SHP77 treated with DMSO at 0.1 percent for 48 hours (cell line): ENCODE results near the gene CMIP.

Experiments used
- DNase-seq: peaks from one replicate; lab custom pipeline; 2025; lab: John Stamatoyannopoulos, UW

Gene CMIP

DNA sequence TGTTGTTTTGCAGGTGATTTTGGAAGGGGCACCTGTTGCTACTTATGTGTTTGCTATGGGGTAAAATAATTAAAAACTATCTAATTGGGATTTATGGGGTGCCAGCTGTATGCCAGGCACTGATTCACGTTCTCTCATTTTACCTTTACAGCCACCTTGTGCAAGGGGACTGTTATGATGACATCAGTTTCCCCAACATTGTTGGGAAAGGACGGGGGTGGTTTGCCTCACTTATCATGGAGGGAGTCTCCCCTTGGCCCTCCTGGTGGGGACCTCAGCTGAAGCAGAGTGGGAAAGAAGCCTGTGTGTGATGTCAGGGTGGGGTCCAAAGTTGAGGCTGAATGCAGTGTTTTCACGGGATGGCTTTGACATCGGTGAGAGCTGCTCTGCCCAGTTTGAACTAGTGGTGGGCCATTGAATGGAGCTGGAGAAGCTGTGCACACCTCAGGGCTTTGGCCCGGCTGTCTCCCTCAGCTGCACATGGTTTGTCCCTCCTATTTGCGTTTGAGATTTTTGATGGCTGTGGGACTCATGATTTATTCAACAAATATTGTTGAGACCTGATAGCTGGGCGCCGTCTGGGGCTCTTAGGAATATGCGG is 36.1 kb downstream of the CMIP start:
- DNase-seq, result no peak

DNA sequence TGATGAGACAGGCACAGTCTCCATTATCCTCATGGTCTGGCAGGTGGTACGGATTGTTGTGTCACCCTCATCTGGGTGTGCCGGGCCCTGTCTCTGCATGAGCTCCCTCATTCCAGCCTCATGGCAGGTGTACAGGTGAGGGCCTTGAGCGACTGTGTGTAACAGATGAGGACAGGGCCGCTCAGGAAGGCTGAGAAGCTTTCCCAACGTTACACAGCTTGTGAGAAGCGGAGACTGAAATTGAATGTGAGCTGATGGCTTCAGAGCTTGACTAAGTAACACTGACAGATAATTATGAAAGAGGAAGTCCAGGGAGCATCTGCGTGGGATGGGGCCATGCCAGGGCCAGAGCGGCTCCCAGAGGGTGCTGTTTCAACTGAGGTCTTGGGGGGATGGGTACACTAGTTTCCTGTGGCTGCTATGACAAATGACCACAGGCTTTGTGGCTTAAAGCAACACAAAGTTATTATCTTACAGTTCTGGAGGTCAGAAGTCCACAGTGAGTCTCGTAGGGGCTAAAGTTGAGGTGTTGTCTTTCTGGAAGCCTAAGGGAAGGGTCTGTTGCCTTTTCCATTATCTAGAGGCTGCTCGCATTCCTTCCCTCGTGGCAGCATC is 36.7 kb downstream of the CMIP start:
- no peak for DNase-seq

DNA sequence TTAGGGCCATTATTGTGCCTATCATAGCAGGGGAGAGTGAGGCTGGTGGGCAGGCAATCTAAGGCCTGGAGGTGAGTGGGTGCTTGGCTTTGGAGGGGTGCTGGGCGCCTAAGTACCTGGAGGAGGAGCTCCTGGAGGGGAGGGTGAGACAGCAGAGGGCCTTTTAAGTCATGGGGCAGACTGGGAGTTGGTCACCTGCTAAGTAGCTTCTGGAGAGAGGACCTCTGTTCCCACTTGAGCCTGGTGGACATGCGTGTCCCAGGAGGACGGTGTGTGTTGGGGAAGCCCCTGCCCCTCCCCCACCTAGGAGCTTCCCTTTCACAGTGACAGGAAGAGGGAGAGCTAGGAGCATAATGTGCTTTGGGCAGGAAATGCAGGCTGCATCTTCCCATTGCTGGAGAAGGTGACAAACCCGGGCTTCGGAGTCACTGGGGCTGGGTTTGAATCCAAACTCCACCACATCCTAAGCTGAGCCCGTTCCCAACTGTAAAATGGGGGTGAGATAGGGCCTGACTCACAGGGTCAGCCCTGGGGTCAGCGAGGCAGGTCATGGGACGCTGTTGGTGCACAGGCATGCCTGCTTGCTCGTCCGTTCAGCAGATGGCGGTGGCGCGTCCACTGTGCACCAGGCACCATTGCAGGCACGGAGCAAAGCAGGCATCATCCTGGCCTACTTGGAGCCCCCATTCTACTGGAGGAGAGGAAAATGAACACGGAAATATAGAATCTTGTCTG is 37.9 kb downstream of the CMIP start:
- DNase-seq, result no peak

DNA sequence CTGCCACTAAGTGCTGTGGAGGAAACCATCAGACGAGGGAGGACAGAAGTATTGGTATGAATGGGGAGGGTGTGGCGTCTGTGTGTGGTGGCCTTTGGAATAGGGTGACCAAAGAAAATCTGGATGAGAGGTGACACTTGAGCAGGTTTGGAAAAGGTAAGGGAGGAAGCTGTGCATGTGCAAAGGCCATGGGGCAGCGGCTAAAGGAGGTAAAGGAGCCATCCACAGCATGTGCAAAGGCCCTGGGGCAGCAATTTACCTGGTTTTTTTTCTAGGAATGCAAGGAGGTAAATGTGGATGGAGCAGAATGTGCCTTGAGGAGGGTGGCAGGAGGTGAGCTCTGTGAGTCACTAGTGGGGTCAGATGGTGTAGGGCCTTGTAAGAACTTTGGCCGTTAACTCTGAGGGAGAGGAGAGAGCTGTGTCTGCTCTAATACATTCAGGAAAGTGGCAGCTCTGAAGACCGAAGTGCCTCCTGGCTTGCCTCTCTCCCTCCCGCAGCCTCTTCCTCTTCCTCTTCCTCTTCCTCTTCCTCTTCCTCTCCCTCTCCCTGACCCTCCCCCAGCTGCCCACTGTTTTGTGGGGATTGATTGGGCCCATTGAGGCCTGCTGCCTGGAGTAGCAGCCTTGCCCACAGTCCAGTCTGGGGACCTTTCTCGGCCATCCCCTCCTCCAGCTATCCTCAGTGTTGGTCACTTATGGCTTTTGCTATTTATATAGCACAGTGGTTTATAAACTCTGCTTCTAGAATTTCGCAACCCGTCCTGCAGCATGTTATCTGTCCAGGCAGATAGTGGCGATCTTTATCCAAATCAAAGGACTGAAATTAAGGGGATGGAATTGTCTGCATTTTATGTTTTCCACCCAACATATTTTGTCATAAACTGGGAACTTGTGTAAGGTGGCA is 38.7 kb downstream of the CMIP start:
- no peak for DNase-seq

DNA sequence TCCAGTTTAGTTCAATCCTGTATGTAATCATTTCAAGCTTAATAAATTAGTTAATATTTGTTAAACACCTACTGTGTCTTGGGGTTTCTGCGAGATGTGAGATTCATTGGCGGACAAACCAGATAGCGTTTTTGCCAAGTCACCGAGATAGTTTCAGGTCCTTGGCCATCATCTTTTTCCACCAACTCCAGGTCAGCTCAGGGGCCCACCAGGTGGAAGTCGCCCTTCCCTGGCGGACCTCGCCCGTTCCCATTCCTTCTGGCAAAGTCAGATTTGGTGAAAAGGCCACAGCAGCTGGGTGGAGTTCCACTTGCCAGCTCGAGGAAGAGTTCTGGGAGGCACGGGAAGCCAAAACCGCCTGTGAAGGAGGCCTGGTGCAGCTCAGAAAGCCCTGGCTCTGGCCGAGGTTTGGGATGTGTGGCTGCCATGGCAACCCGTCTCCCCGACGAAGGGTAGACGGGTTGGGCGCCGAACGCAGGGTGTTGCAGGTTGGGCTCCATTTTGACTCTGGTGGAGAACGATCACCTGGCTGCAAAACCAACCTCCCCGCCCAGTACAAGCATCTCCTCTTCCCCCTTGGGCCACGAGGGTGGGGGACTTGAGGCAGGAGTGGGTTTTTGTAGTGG is 39.5 kb downstream of the CMIP start:
- DNase-seq, result no peak

DNA sequence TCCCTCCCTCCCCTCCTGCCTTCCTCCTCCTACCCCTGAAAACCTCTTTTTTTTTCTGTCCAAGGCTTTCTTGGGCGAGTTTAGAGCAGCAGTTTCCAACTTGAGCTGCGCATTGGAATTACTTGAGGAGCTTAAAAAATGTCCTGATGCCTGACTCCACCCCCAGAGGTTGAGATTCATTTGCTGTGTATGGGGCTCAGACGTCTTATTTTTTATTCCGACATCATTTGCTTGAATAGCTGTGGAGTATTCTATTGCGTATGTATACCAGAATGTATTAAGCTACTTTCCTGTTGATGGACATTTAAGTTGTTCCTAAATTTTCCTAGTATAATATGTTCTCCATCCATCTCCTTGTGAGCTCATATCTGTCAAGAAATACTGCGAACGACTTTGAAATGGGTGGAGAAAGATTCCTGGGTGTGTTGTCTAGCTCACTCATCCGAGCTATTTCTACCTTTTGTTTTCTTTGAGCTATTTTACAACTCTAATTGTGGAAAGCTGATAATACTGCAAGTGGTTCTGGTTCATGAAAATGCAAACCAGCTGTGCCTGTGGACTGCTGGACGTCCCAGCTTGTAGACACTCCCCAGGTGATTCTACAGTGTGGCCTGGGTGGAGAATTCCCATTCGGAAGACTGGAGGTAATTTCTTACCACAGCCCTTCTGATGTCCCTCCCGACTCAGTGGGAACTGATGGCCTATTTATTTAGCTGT is 40.5 kb downstream of the CMIP start:
- no peak for DNase-seq

DNA sequence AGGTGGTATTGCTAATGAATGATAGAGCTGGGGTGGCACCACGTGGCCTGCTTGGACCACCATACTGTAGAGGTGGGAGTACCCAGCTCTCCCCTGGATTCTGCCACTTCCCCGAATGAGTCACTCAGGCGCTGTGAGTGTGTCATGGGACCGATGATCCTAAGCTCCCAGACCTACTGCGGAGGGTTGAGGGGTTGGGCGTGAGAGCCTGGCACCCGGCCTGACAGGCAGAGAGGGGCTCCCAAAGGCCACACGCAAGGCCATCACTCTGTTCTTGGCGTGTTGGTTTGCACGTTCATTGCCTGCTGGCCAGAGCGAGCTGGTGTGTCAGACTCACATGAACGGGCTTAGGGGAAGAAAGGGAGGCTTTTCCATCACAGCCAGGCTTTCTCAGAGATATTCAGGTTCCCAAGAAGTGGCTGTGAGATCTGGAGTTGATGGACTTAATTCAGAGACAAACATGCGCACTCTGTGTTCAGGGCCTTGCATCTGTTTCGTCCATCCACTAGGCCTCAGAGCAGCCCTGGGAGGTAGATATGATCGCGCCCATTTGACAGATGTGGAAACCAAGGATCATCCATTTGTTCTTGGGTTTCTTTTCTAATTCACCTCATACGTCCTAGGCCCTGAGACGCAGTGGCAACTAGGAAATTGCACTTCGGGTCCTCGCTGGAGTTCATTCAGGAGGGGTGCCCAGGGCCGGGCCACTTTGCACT is 41.4 kb downstream of the CMIP start:
- DNase-seq, result no peak

DNA sequence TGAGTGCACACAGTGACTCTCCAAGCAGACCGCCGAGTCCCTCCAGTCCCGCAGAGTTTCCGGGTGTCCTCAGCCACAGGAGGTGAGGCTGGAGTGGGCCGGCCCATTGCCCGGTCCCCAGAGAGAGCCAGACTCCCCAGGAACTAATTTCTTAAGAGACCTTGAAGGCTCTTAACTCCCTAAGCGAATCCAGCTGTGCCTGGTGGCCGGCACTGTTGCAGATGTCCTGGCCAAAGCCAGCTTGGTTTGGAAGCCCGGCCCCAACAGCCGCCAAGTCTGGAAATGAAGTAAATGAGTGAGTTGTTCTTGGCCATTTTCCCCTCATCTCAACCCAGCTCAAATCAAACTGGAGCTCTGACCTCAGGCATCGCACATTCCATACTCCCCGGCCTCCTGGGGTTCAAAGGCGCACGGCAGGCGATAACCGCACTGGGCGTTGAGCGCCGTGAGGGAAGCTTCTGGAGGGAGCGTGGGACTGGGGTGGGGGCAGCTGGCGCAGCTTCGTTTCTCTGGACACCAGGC is 42.0 kb downstream of the CMIP start:
- DNase-seq, result no peak

DNA sequence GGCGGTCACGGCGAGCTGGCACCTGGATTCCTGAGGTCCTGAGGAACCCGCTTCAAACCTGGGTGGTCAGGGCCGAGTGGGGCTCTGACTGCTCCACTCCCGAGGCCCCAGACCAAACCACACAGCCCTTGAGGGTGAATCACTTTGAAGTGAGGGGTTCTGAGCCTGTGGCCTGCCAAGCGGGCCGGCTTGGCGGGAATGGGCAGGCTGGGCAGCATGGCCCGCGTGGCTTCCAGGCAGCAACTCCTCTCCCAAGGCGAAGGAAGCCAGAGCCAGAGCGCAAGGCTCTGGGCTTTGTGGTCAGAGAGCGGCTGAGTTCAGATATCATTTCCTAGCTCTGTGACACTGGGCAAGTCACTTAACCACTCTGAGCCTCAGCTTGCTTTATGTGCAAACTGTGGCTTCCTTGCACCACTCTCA is 42.7 kb downstream of the CMIP start:
- no peak for DNase-seq

DNA sequence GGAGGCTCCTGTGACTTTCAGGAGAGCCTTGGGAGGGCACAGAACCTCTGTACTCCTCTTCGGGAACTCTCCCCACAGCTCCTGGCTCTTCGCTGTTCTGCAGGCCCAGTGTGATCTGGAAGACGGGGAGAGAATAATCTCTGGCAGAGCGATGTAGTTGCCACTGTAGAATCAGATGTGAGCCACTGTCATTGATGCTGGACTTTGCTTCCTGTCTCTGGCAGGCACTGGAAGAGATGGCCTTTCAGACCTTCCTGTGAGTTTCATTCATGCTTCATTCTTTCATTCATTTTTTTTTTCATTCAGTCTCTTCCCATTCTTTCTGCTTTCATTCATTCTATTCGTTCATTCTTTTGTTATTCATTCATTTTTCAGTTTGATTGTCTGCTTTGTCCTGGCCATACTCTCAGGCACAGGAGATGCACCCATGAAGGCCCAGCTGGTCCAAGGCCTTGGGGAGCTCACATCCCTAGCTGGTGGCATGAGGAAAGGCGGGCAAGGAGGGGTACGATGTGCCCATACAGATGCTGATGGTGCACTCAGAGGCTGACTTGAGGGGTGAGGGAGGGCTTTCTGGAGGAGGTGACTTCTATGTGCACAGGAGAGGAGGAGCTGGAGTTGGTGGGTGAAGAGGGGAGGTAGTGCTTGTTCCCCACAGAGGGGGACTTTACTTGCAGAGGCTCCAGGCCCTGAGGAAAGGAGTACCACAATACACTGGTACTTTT is 44.2 kb downstream of the CMIP start:
- DNase-seq, result no peak

DNA sequence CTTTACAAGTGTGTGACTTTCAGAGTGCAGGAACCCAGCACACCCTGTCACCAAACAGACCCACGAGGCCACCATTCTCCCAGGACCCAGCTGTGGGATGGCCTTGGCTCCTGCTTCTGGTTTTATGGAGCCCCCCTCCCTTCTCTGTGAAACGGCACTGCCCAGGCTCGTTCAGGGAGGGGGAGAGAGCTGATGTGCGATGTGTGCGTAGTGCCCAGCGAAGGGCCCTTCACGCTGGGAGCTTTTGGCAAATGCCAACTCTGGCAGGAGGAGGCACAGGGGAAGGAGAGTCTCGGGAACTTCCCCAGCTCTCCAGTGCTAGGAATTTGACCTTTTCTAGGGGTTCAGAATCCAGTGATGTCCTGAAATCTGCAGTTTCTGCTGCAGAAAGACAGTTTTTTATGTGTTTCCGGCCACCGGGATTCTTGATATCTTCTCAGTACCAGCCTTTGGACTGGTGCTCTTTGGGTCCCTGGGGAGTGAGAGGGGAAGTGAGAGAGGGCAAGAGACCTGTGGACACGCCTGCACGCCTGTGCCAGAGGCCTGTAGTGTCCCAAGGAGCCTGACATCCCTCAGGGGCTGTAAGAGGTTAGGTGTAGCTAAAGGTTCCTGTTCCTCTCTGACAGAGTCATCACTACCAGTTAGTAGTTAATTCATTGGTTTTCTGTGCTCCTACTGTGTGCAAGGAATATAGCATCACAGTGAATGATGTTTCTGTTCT is 45.1 kb downstream of the CMIP start:
- DNase-seq, result no peak

DNA sequence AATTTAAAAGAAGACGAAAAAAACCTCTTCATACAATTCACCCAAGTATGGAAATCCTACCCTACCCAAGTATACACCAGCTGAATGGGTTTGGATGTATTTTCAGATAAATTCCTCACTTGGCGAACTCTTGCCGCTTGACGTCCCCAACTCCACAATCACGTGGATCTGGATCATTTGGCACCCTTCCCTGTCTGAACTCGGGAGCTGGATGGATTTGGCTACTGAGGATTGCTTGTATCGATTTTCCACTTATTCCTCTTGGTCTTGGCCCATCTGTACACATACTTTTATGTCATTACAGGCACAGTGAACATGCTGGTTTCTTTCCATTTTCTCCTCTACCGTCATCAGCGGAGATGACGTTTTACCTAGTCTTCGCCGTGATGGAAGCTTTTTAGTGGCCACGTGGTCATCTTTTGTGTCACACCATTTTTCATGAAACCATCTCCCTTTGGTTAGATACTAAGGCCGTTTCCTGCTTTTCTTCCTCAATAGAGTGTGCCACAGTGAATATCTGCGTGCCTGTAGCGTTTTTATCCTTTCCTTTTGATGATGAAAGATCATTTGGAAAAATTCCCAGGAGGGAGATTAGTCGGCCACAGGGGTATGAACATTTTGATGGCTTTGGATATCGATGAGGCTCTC is 47.1 kb downstream of the CMIP start:
- DNase-seq, result no peak

DNA sequence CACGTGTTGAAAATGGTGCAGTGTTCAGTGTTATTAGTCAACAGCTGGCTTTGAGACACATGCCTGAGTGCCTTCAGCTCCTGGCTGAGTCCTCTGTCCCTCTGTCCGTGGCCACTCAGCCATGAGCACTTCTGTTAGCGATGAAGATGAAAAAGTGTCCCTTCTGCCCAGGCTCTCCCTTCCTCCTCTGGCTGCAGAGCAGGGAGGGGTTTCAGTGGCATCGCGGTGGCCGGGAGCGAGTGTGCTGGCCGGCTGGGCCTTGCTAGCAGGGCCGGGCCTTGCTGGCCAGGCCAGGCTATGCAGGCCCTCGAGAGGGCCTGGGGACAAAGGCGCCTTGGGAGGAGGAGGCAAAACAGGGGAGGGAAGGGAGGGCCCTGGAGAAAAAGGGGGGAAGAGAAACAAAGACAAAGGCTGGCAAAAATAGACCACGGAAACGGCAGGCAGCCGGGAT is 47.7 kb downstream of the CMIP start:
- DNase-seq, result no peak

DNA sequence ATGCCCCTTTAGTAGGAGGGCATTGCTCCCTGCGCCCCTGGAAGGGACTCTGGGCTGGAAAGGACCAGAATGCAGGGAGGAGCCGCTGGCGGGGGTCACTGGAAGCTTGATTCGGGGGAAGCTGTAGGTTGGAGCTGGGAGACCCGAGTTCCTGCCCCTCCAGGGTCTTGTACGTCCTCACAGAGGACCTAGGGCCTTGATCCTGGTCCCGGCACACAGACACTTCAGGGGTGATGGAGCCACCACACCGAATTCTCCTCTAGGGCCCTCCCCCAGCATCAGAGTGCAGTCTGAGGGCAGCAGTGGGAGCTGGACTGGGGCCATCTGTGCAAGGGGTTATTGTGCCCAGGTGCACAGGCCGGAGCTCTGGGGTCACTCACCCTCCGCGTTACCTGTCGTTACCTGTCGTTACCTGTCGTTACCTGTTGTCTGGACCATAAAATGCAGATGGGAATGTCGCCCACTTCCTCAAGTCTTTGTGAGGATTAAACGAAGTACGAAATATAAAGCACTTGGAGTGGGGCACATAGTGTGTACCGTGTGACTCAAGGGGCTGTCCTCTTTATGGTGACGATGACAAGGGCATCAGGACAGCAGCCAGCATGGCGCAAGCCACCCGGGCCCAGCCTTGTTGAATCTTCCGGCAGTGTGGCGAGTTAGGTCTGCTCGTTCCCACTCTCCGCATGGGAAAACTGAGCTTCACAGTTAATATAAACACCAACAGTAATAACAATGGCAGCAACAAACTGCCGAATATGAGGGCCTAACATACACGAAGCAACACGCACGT is 48.6 kb downstream of the CMIP start:
- no peak for DNase-seq

DNA sequence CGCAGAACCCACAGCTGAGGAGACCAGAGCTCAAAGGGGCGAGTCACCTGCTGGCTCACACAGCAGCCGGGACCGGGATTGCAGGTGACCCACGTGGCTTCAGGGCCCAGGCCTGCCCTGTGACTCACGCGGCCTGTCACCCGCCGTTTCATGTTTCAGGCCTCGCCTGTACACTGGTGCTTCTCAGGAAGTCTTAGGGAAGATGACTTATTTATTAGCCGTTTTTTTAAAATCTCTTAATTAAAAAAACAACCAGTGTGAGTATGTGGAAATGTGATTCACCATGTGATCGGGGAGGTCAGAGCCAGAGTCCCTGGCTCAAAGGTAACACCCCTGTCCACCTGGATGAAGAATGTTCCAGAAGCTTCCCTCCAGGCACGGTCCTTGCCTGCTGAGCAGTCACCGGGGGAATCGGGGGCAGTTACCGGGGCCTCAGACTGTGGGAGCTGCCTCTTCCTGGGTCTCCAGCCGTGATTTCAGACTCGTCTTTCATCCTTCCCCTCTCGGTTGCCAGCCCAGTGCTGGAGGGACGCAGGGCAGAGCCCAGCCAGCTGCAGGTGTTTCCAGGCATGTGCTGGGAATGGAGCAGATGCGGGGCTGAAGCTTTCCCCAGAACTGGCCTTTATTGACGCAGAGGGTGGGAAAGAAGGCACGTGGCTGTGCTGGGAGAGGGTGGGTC is 49.3 kb downstream of the CMIP start:
- peak; percentile 5 for DNase-seq

DNA sequence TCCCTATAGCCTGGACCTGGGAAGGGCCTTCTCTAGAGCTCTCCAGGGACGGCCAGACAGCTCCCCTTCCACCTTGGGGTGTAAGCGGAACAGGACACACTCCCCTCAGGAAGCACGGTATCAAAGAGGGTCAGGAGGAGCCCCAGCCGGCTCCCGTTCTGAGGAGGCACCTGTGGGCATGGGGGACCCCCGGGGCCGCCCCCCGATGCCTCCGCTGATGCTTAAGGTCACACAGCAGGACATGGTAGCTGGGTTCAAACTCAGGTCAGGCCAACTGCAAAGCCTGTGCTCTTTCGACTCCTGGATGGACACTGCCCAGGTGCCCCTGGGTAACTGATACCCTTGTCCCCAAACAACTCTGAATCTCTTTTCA is 49.8 kb downstream of the CMIP start:
- DNase-seq, result no peak

DNA sequence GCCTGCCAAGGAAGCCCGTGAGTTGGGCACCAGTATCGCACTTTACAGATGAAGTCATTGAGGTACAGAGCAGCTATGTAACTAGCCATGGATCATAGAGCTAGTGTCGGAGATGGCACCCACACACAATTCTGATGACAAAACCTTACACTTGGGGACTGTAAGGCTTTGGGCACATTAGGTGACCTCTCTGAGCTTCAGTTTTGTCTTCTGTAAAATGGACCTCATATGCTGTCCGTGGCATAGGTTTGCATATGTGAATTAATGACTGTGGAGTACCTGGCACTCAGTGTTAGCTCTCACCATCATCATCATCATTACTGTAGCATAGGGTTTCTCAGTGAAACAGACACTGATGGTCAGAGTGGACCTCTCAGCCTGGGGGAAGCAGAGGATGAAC is 50.3 kb downstream of the CMIP start:
- no peak for DNase-seq
